Measurements from ENCODE around the gene B3GALNT2. TPM values are rescaled to one million over a fixed set of nuclear protein-coding genes. Genes with fewer than 3 reads are reported as not detected.
"Not testable (repeated sequence)": the region's sequence is repeated elsewhere in the genome, so short reads cannot be mapped to it uniquely, and the experiment has no call there.

Gene B3GALNT2
- total RNA-seq, 2 experiments from 2014 or later, result 10.7 to 13.1 TPM

DNA sequence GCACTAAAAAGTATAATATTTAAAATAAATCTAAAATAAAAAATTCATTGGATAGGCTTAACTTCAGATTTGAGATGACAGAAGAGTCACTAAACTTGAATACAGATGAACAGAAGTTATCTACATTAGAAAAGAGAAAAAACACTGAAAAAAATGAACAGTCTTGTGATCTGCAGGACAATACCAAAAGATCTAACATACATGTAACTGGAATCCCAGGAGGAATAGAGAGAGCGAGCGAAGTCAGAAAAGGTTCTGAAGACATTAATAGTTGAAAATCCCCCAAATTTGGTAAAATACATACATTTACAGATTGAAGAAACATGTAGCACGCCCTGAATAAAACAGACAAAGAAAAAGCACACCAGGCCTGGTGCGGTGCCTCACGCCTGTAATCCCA, 21.2 kb downstream of the B3GALNT2 start:
- Mint-ChIP-seq H3K27ac (no peak overlapping the region), H3K9me3 (no peaks in the 10 kb centered on the region), H3K4me3 (no peak overlapping the region), H3K4me1 (ENCODE audit: low read depth) (no peaks in the 10 kb centered on the region), H3K36me3 (ENCODE audit: low read depth) (peaks cover 38% of the 10 kb centered on the region), H3K27me3 (no peaks in the 10 kb centered on the region)
- intact Hi-C loops (cut with micrococcal nuclease), result no loop called here
- DNase-seq (no peak), ATAC-seq (no peak)
- ChIA-PET POLR2A (no interaction called here), CTCF (interaction anchor here (1.1 kb wide), 1 partner anchor 968 kb away, joined by 3 read pairs; no protein-coding TSS in a partner anchor)
- TF ChIP-seq, protein P1, sequence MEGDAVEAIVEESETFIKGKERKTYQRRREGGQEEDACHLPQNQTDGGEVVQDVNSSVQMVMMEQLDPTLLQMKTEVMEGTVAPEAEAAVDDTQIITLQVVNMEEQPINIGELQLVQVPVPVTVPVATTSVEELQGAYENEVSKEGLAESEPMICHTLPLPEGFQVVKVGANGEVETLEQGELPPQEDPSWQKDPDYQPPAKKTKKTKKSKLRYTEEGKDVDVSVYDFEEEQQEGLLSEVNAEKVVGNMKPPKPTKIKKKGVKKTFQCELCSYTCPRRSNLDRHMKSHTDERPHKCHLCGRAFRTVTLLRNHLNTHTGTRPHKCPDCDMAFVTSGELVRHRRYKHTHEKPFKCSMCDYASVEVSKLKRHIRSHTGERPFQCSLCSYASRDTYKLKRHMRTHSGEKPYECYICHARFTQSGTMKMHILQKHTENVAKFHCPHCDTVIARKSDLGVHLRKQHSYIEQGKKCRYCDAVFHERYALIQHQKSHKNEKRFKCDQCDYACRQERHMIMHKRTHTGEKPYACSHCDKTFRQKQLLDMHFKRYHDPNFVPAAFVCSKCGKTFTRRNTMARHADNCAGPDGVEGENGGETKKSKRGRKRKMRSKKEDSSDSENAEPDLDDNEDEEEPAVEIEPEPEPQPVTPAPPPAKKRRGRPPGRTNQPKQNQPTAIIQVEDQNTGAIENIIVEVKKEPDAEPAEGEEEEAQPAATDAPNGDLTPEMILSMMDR (IDR thresholded peaks at IDR 0.05), result no peak

DNA sequence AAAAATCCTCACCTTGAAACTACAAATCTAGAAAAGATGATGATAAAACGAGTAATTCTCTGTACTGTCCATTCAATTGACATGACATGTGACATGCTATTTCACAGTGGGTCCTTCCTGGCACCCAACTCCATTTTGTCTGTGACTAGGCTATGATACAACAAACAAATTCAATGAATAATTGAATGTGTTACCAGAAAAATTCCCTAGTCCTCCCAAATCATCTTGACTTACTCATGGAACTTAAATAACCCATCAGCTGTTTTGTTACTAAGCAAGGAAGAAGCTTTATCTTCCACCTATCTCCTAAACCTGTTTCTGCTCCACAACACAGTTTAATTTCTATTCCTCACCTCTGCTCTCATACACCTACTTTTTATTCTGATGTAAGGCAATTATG, 30.4 kb downstream of the B3GALNT2 start:
- H3K4me3 Mint-ChIP-seq, result no peak overlapping the region
- TF ChIP-seq, protein P1 (IDR thresholded peaks at IDR 0.05), result no peak
- ChIA-PET POLR2A (no interaction called here), CTCF (no interaction called here)
- intact Hi-C loops (cut with micrococcal nuclease), result no loop called here
- no peaks in the 10 kb centered on the region for H3K27me3 Mint-ChIP-seq
- H3K27ac Mint-ChIP-seq, result no peak overlapping the region
- H3K36me3 Mint-ChIP-seq (ENCODE audit: low read depth), result peaks cover 11% of the 10 kb centered on the region
- no peaks in the 10 kb centered on the region for H3K9me3 Mint-ChIP-seq
- ATAC-seq, result no peak
- DNase-seq, result no peak
- H3K4me1 Mint-ChIP-seq (ENCODE audit: low read depth), result no peaks in the 10 kb centered on the region

DNA sequence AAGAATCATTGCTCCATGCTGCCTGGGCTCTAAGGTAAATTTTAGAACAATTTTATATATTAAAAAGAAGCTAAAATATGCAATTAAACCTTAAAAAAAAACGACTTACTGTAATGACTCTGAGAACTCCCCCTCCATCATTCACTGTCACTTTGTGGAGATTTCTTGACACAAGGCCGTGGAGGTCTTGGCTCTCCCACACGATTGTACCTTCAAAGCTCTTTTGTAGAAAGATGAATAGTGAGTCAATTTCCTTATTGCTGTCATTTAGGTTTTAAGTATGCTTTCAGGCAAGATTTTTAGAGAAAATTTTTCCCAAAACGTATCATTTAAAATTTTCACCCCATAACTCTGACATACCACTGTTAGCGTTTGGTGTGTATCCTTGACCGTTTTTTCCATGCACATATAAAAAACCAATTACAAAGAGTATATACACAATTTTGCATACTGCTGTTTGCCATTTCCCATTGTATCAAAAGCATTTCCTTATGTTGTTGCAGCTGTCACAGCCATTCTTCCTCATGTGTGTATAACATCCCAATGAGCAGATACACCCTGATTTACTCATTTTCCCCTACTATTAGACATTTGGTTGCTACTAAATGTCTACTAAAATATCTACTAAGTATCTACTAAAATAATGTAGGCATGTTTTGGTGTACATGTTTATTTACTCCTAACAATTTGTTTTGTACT, 33.4 kb downstream of the B3GALNT2 start:
- POLR2A ChIA-PET, result interaction anchor here (0.7 kb wide), 1 partner anchor 19 kb away, joined by 4 read pairs; no protein-coding TSS in a partner anchor
- TF ChIP-seq, protein P1 (IDR thresholded peaks at IDR 0.05), result no peak
- H3K9me3 Mint-ChIP-seq, result no peaks in the 10 kb centered on the region
- ATAC-seq (no peak), DNase-seq (no peak)
- H3K27me3 Mint-ChIP-seq, result no peaks in the 10 kb centered on the region
- no peaks in the 10 kb centered on the region for H3K4me1 Mint-ChIP-seq (ENCODE audit: low read depth)
- H3K27ac Mint-ChIP-seq, result no peak overlapping the region
- H3K4me3 Mint-ChIP-seq, result no peak overlapping the region
- CTCF ChIA-PET, result no interaction called here
- intact Hi-C loops (cut with micrococcal nuclease), result no loop called here
- peaks cover 7% of the 10 kb centered on the region for H3K36me3 Mint-ChIP-seq (ENCODE audit: low read depth)

DNA sequence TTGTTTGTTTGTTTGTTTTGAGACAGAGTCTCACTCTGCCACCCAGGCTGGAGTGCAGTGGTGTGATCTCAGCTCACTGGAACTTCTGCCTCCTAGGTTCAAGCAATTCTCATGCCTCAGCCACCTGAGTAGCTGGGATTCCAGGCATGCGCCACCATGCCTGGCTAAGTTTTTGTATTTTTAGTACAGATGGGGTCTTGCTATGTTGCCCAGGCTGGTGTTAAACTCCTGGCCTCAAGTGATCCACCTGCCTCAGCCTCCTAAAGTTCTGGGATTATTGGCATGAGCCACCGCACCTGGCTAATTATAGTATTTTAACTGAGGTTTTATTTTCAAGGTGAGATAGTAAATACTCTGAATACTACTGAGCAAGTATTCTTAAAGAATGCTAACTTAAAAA, 34.4 kb downstream of the B3GALNT2 start:
- DNase-seq; H3K4me1 Mint-ChIP-seq (ENCODE audit: low read depth); ATAC-seq; CTCF ChIA-PET; H3K4me3 Mint-ChIP-seq; H3K27me3 Mint-ChIP-seq; POLR2A ChIA-PET; intact Hi-C loops (cut with micrococcal nuclease); H3K27ac Mint-ChIP-seq; H3K36me3 Mint-ChIP-seq (ENCODE audit: low read depth); H3K9me3 Mint-ChIP-seq: not testable (repeated sequence)

DNA sequence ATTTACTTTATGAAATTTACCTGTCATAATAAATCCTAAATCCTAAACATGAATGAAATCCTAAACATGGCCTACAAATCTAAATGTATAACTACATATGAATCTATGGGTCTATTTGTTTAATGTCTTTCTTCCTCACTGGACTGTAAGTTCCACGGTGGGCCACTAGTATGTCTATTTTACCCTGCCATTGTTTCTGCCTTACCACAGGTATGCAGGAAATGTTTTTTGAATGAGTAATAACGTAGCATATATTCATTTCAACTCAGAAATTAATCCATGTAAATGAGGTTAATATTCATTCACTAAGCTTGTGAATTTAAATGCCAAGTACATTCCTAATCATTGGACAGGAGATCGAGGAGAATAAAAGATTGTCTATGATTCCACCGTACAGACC, 35.3 kb downstream of the B3GALNT2 start:
- Mint-ChIP-seq H3K4me1 (ENCODE audit: low read depth) (no peaks in the 10 kb centered on the region), H3K27ac (no peak overlapping the region), H3K9me3 (no peaks in the 10 kb centered on the region), H3K27me3 (no peaks in the 10 kb centered on the region), H3K36me3 (ENCODE audit: low read depth) (peaks cover 10% of the 10 kb centered on the region), H3K4me3 (no peak overlapping the region)
- ATAC-seq (no peak), DNase-seq (no peak)
- POLR2A ChIA-PET, result no interaction called here
- intact Hi-C loops (cut with micrococcal nuclease), result no loop called here
- CTCF ChIA-PET, result interaction anchor here (0.6 kb wide), 1 partner anchor 132 kb away, joined by 3 read pairs; no protein-coding TSS in a partner anchor
- TF ChIP-seq, protein P1 (IDR thresholded peaks at IDR 0.05), result no peak

Measured in activated CD8-positive, alpha-beta T cell treated with anti-CD3 and anti-CD28 coated beads for 36 hours (primary cell).